OCI-LY3 (cell line): ENCODE data around the gene TUBB.
A peak's percentile ranks its signal among the peaks of the same experiment; 100 is the strongest.

Source experiments
- H2AFZ ChIP-seq: fragments of 200-600, 300-600 bp; shearing (Covaris generic); 2 replicates; pipeline ENCODE4 v1.6.0; 2014; ENCODE audit warnings: antibody characterized with exemption, low read depth, low read length
- H3K27ac ChIP-seq: fragments of 200-600, 300-600 bp; sonication (generic); 2 replicates; pipeline ENCODE4 v1.5.1; 2014; ENCODE audit warnings: mild to moderate bottlenecking, low read length, moderate library complexity, mixed read lengths
- H3K27me3 ChIP-seq: fragments of 200-600, 300-600 bp; sonication (generic); 2 replicates; pipeline ENCODE4 v1.6.1; 2014; ENCODE audit warnings: low read depth, low read length, mixed read lengths
- H3K36me3 ChIP-seq: fragments of 200-600, 300-600 bp; sonication (generic); replicated peaks from 2 replicates; pipeline ENCODE3; 2014; ENCODE audit warnings: low read depth, low read length, mixed read lengths
- H3K4me1 ChIP-seq: fragments of 300-600, 200-600 bp; sonication (generic); 2 replicates; pipeline ENCODE4 v1.6.1; 2014; ENCODE audit warnings: low read length, mixed read lengths
- H3K4me2 ChIP-seq: fragments of 200-600, 300-600 bp; sonication (generic); 2 replicates; pipeline ENCODE4 v1.6.1; 2014; ENCODE audit warnings: low read length, mixed read lengths
- H3K4me3 ChIP-seq: fragments of 300-600, 200-600 bp; sonication (generic); 2 replicates; pipeline ENCODE4 v1.5.1; 2014; ENCODE audit warnings: antibody characterized with exemption, mild to moderate bottlenecking, low read length, moderate library complexity
- H3K79me2 ChIP-seq: fragments of 300-600, 200-600 bp; shearing (Covaris generic); 2 replicates; pipeline ENCODE4 v1.6.1; 2014; ENCODE audit warnings: mild to moderate bottlenecking, low read length, mixed read lengths
- H3K9ac ChIP-seq: fragments of 300-600, 200-600 bp; shearing (Covaris generic); 2 replicates; pipeline ENCODE4 v1.6.0; 2014; ENCODE audit warnings: mild to moderate bottlenecking, low read length, moderate library complexity
- H3K9me3 ChIP-seq: fragments of 200-600, 300-600 bp; shearing (Covaris generic); 2 replicates; pipeline ENCODE4 v1.6.1; 2014; ENCODE audit warnings: low read length, mixed read lengths; ENCODE audit not compliant: insufficient read depth
- H4K20me1 ChIP-seq: fragments of 200-600, 300-600 bp; sonication (generic); 2 replicates; pipeline ENCODE4 v1.6.1; 2016; ENCODE audit warnings: low read length, mixed read lengths; ENCODE audit not compliant: insufficient read depth
- CTCF ChIP-seq: fragments of 200-600, 300-600 bp; sonication (generic); IDR thresholded peaks from 2 replicates; pipeline ENCODE4 v1.5.1; 2014; ENCODE audit warnings: antibody characterized with exemption, low read length, low read depth
- EZH2phosphoT487 ChIP-seq: fragments of 200-600 bp; shearing (Covaris generic); IDR thresholded peaks from 2 replicates; pipeline ENCODE4 v1.6.1; 2018; ENCODE audit warnings: antibody characterized with exemption, mixed run types, low read depth

The TUBB gene

GRCh38 chr6:30676660-30677285, 43.4 kb upstream of the TUBB start:
- H3K9ac ChIP-seq: no peak overlapping the region
- H3K36me3 ChIP-seq: peaks cover 7% of the 10 kb centered on the region
- H3K4me2 ChIP-seq: no peak overlapping the region

GRCh38 chr6:30678964-30679726, 41.0 kb upstream of the TUBB start:
- Histone ChIP-seq H3K27me3 (no peaks in the 10 kb centered on the region), H3K79me2 (peaks cover 43% of the 10 kb centered on the region), H3K4me1 (peaks cover 29% of the 10 kb centered on the region), H4K20me1 (peaks cover 10% of the 10 kb centered on the region; the same call in 1 of the 2 replicates), H3K9me3 (no peaks in the 10 kb centered on the region), H3K4me3 (peak overlapping the region; percentile 49), H2AFZ (no peak overlapping the region), H3K27ac (no peak overlapping the region), H3K4me2 (peak overlapping the region; percentile 85), H3K9ac (peak overlapping the region; percentile 16; the same call in 1 of the 2 replicates), H3K36me3 (peaks cover 10% of the 10 kb centered on the region)
- TF ChIP-seq CTCF (peak; percentile 87), EZH2phosphoT487 (no peak)

More at GRCh38 chr6:30676660-30677285, 43.4 kb upstream of the TUBB start:
- H2AFZ ChIP-seq: no peak overlapping the region
- H3K27ac ChIP-seq: no peak overlapping the region
- H3K79me2 ChIP-seq: peaks cover 29% of the 10 kb centered on the region
- H3K27me3 ChIP-seq: no peaks in the 10 kb centered on the region
- peaks cover 5% of the 10 kb centered on the region; the same call in 1 of the 2 replicates for H4K20me1 ChIP-seq
- TF ChIP-seq CTCF: no peak
- H3K4me3 ChIP-seq: no peak overlapping the region
- H3K4me1 ChIP-seq: peaks cover 17% of the 10 kb centered on the region
- no peaks in the 10 kb centered on the region for H3K9me3 ChIP-seq

- Histone ChIP-seq H3K4me3 (peak overlapping the region; percentile 49; the same call in 1 of the 2 replicates), H4K20me1 (peaks cover 10% of the 10 kb centered on the region; the same call in 1 of the 2 replicates), H3K9me3 (no peaks in the 10 kb centered on the region), H3K4me1 (peaks cover 31% of the 10 kb centered on the region), H3K9ac (0 out of 2 replicates have a peak overlapping the region, but pooled peaks have one; percentile 16), H3K27ac (no peak overlapping the region), H3K36me3 (peaks cover 10% of the 10 kb centered on the region), H3K27me3 (no peaks in the 10 kb centered on the region), H2AFZ (no peak overlapping the region), H3K79me2 (peaks cover 51% of the 10 kb centered on the region), H3K4me2 (peak overlapping the region; percentile 85)
- TF ChIP-seq CTCF (no peak), EZH2phosphoT487 (no peak)
Observed at GRCh38 chr6:30679765-30680535, 40.2 kb upstream of the TUBB start.

GRCh38 chr6:30681766-30682142, 38.4 kb upstream of the TUBB start:
- TF ChIP-seq CTCF (no peak), EZH2phosphoT487 (no peak)
- H3K4me1 ChIP-seq: peaks cover 33% of the 10 kb centered on the region
- peak overlapping the region; percentile 93 for H3K9ac ChIP-seq
- no peaks in the 10 kb centered on the region for H3K9me3 ChIP-seq
- H4K20me1 ChIP-seq: peaks cover 10% of the 10 kb centered on the region; the same call in 1 of the 2 replicates
- H3K4me3 ChIP-seq: peak overlapping the region; percentile 90
- H2AFZ ChIP-seq: no peak overlapping the region
- peaks cover 65% of the 10 kb centered on the region for H3K79me2 ChIP-seq
- no peaks in the 10 kb centered on the region for H3K27me3 ChIP-seq
- peak overlapping the region; percentile 90 for H3K27ac ChIP-seq
- peak overlapping the region; percentile 100 for H3K4me2 ChIP-seq
- peaks cover 6% of the 10 kb centered on the region for H3K36me3 ChIP-seq
